Heart left ventricle (tissue), 13 donors: Measurements from ENCODE around the gene DCLK1.

Source experiments
- CTCF ChIP-seq, 12 donors: fragments of 200-600 bp; sonication (generic) in 4 of 12; IDR thresholded peaks; one replicate each; pipeline versions ENCODE4 v1.5.0 to v1.8.0; 2018 to 2022; ENCODE audit warnings: antibody characterized with exemption in 12 of 12, mild to moderate bottlenecking in 5 of 12
- POLR2A ChIP-seq, 2 donors: fragments of 450-650 bp; IDR thresholded peaks; one replicate each; pipeline ENCODE4 v1.6.1; 2017; ENCODE audit warnings: antibody characterized with exemption in 2 of 2, mild to moderate bottlenecking in 2 of 2, moderate library complexity in 2 of 2
- donor health status: ischemic (EF 13 %, LVEDD 7.1; RV severe dilation, severe dysfunction).
- donor health status: DM: no; HTN: yes; CAD: no.
- donor health status: DM: no; HTN: no; CAD: no.
- donor health status: ischemic (EF 25% LVEDD 6.9; RV normal size, moderate dysfunction).
- donor health status: ischemic (EF 25% LVEDD 5.7; RV mildly dilated, moderate dysfunction).
- donor health status: ischemic (EF 35%, LVEDD 5.7; RV mildly dilated, moderate dysfunction).
- donor health status: nonischemic (EF 11% LVEDD 7.7; RV severe dilation, severe dysfunction).
- donor health status: DM: yes; HTN: yes; CAD: no.
- donor health status: PGD.
- donor health status: ischemic (EF 29% LVEDD 5.4; RV normal size, mild dysfunction).
- donor health status: nonischemic (EF 23%, LVEDD 6.1; RV moderate dilation, normal function).

- TF ChIP-seq CTCF (IDR thresholded peaks at IDR 0.05) (no peak), POLR2A (IDR thresholded peaks at IDR 0.05) (no peak)
These were observed 294.7 kb downstream of the DCLK1 start for GRCh38 chr13:35836446-35836845.
